Smooth muscle cell of the brain vasculature (primary cell): ENCODE data around the gene FBXO8.

Source experiments
- DNase-seq: peaks from one replicate; pipeline ENCODE4 v3.0.0-alpha.2; 2012; ENCODE audit warnings: low read depth, low spot score

The FBXO8 gene

GRCh38 chr4:174245714-174246113, 37.8 kb downstream of the FBXO8 start:
- DNase-seq: no peak

DNA sequence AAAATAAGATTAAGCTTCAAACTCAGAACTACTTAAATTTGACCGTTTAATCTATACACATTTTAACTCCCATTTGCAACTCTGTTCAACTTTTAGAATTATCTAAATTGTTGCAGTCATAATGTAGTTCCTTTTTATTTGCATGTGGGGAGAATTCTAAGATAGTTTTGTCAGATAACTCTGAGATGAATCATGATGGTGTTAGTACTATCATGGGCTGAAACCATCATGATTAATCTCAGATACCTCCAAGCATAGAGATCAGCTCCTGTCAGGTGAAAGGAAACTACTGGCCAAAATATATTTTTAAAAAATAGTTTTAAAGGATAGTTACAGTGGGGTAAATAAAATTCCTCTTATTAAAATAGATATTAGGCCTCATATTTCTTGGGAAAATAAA, 39.0 kb downstream of the FBXO8 start:
- no peak for DNase-seq

- no peak for DNase-seq
Measured at GRCh38 chr4:174241162-174241561, 42.3 kb downstream of the FBXO8 start.

DNA sequence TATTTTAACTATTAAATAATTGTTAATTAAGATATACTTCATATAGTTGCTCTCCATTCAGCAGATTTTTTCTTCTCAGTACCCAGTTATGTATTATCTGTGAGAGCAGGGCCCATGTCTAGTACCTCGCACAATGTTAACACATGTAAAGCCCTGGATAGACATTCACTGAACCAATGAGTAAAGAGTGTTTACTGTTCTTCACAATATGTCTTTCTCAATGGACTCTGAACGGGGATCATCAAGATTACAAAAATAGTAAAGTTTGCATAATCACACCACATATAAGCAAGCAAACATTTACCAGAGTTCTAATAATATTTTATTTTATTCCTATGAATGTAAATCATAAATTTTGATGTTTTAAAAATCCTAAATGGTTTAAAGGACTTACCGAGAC, 47.1 kb downstream of the FBXO8 start:
- DNase-seq: no peak

DNA sequence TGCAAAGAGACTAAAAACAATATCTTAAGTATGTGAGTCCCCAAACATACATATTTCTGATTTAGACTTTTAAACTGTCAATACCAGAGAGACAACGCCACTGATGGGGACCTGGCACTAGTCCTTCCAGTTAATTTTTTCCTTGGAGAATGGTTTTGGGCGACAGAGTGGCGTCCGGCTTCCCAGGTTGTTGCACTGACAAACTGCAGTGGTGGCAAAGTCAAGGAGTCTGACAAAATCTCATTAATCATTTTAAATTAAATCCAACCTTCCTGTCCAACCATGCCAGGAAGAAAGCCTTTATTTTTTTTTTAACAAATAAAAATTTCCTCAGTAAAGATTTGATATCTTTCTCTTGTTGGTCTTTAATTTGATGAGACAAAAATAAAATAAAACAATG, 52.8 kb downstream of the FBXO8 start:
- no peak for DNase-seq

- DNase-seq: no peak
Measured at GRCh38 chr4:174230148-174230547, 53.3 kb downstream of the FBXO8 start.

- DNase-seq: no peak
Measured at GRCh38 chr4:174228988-174229387, 54.5 kb downstream of the FBXO8 start.

- no peak for DNase-seq
Measured at GRCh38 chr4:174225349-174226049, 58.0 kb downstream of the FBXO8 start.

GRCh38 chr4:174224550-174224949, 58.9 kb downstream of the FBXO8 start:
- DNase-seq: no peak

DNA sequence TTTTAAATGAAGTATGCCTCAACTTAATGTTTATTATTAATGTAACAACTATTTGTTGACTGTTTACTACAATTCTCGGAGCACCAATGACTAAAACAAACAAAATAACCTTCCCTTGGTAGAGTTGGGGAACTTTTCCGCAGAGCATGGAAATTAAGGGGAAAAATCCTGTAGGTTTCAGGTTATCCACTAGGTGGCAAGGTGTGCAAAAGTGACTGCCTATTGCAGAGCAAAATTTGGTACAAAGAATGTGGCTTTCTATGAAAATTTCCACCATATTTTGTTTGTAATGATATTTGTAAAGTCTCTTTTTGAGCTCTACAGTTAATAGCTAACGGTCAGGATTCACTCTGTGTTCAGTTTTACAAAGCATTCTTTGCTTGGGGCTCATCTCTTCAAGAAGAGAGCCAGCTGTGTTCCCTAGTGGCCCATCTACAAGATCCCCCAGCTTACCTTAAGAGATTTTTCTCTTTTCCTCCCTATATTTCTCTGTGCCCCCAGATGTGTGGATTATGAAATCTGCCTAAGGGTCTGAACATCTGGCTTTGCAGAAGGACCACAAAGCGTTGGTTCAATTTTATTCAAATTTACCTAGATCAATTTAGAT, 61.1 kb downstream of the FBXO8 start:
- DNase-seq: no peak

- DNase-seq: no peak
Measured at GRCh38 chr4:174218127-174218790, 65.2 kb downstream of the FBXO8 start.

- no peak for DNase-seq
Measured at GRCh38 chr4:174217273-174218126, 66.0 kb downstream of the FBXO8 start.

DNA sequence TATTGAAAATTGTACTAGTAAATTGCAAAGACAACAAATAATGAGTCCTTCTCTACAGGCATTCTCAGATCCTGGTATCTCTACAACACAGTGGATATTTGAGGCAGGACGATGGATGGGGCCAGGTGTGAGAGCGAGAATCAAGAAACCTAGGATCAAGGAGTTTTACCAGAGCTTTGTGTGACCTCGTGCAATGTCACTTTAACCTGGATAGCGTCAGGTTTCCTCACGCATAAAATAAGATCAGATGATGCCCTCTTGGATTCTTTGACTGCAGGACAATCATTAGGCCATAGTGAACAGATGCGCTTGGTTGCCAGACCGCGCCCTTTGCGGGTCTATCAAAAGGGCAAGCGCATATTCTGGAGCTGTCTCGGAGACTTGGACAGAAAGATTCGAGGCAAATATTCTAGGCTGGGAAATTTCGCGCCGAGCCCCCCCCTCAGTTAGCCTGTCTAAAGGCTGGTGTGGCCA, 66.6 kb downstream of the FBXO8 start:
- no peak for DNase-seq

DNA sequence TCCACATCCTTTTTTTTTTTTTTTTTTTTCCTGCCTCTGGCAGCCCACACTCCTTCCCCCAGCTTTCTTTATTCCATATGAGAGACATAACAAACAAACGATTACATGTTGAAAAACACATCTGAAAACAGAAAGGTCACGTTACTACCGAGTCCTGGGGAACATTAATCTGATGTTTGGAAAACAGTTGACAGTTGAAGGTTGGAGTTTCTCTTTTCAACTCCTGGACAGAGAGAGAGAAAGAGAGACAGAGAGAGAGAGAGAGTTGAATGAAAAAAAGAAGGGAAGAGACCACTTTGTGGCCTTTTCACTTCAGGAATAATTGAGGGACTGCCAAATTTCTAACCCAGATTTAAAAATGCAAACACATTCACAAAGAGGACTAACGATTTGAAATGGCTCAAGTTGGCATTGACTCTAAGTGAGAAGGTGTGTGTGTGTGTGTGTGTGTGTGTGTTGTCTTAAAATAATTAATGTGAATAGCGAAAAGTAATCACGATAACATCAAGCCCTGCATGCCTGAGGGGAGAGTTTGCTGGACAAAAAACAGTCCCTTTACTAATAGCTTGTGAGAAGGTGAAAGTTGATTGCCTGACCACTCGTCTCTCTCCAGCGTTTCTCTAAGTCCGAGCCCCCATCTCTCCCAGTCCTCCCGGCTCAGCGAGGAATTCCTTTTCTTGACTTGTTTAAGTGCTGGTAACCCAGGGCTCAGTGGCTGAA, 67.3 kb downstream of the FBXO8 start:
- DNase-seq: no peak

GRCh38 chr4:174215057-174215456, 68.4 kb downstream of the FBXO8 start:
- DNase-seq: no peak

GRCh38 chr4:174214101-174214878, 69.2 kb downstream of the FBXO8 start:
- DNase-seq: no peak

DNA sequence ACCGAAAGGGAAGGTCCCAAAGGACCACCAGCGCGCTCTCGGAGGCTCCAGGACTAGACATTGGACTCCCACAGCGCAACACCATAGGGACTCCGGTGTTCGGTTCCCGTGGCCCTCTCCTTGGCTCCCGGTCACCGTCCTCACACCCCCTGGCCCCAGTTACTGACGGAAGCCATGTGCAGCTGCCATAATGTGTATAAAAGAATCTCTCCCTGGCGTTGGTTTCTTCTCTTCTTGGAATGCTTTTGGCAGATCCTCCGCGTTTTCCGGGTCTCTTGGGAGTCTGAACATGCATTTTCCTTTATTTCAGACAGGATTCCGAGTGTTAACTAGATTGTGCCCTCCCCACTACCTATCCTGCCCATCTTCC, 69.8 kb downstream of the FBXO8 start:
- no peak for DNase-seq

DNA sequence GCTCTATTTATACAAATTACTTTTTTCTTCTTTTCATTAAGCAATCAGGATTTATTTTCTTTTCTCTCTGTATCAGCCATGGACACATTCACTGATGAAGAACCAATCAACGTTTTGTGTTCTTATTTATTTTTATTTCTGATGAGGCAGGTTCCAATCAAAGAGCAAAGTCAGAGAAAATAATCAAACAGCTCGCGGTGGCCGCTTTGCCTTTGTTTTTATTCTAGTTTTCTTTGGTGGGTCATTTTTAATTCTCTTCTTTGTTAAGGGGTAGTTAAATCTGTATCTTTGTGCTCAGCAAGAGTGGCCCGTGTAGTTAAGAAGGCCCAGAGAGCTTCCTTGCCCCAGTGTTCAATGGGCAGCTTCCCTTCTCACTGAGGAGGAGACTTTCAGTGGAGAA, 71.4 kb downstream of the FBXO8 start:
- DNase-seq: no peak

GRCh38 chr4:174211622-174212044, 71.8 kb downstream of the FBXO8 start:
- no peak for DNase-seq

GRCh38 chr4:174210952-174211490, 72.4 kb downstream of the FBXO8 start:
- no peak for DNase-seq
